Activated CD8-positive, alpha-beta T cell treated with anti-CD3 and anti-CD28 coated beads, Interleukin-2, amount 10 ng/mL, durations not matched to agents 7 days and 5 days (primary cell): ENCODE measurements around the gene HIVEP3. TPM values are rescaled to one million over a fixed set of nuclear protein-coding genes. Genes with fewer than 3 reads are reported as not detected.

Experiments used
- ATAC-seq: fragments of 150-1000 bp; cut with Tn5 transposase; one replicate; pipeline ENCODE4 v1.10.0; 2021; ENCODE audit warnings: moderate library complexity
- CTCF ChIA-PET: fragments of 350-600 bp; sonication (Branson Sonifier 250); formaldehyde crosslinking; loops from one replicate; lab custom pipeline; 2021; ENCODE audit warnings: antibody characterized with exemption; lab: Charles Lee
- POLR2A ChIA-PET: fragments of 350-600 bp; sonication (Branson Sonifier 250); formaldehyde crosslinking; loops from one replicate; lab custom pipeline; 2021; ENCODE audit warnings: antibody characterized with exemption; lab: Charles Lee
- DNase-seq: peaks from one replicate; pipeline ENCODE4 v3.0.0-alpha.2; 2020
- H3K27ac Mint-ChIP-seq: one replicate; pipeline ENCODE4 v1.8.0; 2021; ENCODE audit warnings: mild to moderate bottlenecking, mixed read lengths
- H3K27me3 Mint-ChIP-seq: one replicate; pipeline ENCODE4 v1.8.0; 2021; ENCODE audit warnings: low read depth, mixed read lengths
- H3K36me3 Mint-ChIP-seq: one replicate; pipeline ENCODE4 v1.8.0; 2021; ENCODE audit warnings: low read depth, mixed read lengths
- H3K4me1 Mint-ChIP-seq: one replicate; pipeline ENCODE4 v1.8.0; 2021; ENCODE audit warnings: low read depth, mixed read lengths
- H3K4me3 Mint-ChIP-seq: one replicate; pipeline ENCODE4 v1.8.0; 2021; ENCODE audit warnings: mild to moderate bottlenecking, mixed read lengths
- H3K9me3 Mint-ChIP-seq: one replicate; pipeline ENCODE4 v1.8.0; 2022; ENCODE audit warnings: mixed read lengths; ENCODE audit not compliant: insufficient read depth
- total RNA-seq, 2 experiments: library from RNA; stranded (reverse); gene quantifications; one replicate each; pipeline ENCODE4 v1.2.3, GENCODE V29; 2021

HIVEP3 gene
- total RNA-seq, 2 experiments from 2014 or later = 10.8 to 11.8 TPM

DNA sequence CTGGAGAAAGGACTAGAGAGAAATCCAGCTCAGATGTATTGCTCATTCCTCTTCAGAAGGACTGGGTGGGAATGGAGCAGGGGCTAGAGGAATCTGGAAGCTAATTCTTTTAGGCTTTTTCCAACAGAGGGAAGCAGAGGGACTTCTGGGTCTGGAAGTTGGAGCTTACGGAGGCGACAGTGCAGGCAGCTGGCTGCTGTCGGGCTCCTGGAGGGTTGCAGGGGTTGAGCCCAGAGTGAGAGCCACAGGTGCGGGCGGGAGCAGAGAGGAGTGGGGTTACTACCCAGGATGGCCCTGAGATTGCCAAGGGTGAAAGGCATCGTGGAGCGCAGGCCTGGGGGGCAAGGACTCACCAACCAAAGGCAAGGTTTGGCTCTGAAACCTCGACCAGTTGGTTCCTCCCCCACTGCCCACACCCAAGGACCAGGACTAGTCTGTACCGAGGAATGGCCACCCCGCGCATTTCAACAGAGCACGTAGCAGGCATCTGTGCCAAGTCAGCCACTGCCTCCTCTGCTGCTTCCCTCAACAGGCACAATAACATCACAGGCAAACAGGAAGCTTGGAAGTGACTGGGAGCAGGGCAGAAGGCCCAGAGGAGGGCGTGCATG lies 411.5 kb downstream of the HIVEP3 start:
- ChIA-PET CTCF (interaction anchor here (1.5 kb wide), 1 partner anchor 15 kb away, joined by 6 read pairs; no protein-coding TSS in a partner anchor), POLR2A (interaction anchor here (0.6 kb wide), 1 partner anchor 353 kb away, joined by 3 read pairs; no protein-coding TSS in a partner anchor)
- Mint-ChIP-seq H3K36me3 (peaks cover 2% of the 10 kb centered on the region), H3K4me3 (no peak overlapping the region), H3K27ac (no peak overlapping the region), H3K4me1 (no peaks in the 10 kb centered on the region), H3K27me3 (no peaks in the 10 kb centered on the region), H3K9me3 (no peaks in the 10 kb centered on the region)
- ATAC-seq = no peak
- DNase-seq = no peak

DNA sequence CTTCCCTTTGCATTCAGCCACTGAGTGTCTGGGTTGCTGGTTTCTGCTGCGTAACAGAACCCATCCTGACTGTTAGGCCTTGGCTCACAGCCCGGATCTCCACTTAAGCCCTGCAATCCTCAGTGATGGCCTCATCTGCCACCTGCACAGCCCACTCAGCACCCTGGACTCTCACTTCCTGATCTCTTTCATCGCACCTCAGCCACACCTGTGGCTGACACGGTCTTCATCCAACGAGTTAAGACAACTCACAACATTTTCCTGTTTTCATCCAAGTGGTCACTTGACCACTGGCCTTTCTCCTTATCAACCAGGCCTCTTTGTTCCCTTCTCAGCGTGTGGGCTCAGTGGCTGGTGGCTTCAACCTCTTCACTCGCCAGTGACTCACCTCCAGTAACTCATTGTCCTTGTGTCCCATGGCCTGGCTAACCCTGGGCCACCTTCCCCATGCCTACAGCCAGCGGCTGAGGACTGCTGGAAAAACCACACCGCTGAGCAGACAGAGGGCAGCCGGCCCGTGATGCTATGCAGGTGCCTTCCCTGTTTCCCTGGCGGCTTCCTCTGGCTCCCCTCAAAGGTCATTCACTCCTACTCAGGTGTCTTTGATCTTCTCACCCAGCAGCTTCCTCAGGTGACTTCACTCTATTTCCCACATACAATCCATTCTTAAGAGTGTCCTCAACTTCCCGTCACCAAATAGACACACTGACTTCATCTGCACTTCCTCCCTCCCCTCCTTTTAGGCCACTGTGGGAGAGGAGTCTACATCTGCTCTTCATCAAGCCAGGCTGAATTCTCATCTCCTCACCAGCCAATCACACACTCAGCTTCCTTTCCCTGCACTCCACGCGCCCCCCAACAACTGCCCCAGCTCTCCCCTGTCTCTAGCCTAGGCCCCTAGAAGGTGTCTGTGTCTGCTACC lies 414.3 kb downstream of the HIVEP3 start:
- Mint-ChIP-seq H3K36me3 (no peaks in the 10 kb centered on the region), H3K4me1 (no peaks in the 10 kb centered on the region), H3K9me3 (no peaks in the 10 kb centered on the region), H3K4me3 (no peak overlapping the region), H3K27me3 (no peaks in the 10 kb centered on the region), H3K27ac (no peak overlapping the region)
- POLR2A ChIA-PET = no interaction called here
- ATAC-seq = no peak
- DNase-seq = no peak
- CTCF ChIA-PET = no interaction called here

DNA sequence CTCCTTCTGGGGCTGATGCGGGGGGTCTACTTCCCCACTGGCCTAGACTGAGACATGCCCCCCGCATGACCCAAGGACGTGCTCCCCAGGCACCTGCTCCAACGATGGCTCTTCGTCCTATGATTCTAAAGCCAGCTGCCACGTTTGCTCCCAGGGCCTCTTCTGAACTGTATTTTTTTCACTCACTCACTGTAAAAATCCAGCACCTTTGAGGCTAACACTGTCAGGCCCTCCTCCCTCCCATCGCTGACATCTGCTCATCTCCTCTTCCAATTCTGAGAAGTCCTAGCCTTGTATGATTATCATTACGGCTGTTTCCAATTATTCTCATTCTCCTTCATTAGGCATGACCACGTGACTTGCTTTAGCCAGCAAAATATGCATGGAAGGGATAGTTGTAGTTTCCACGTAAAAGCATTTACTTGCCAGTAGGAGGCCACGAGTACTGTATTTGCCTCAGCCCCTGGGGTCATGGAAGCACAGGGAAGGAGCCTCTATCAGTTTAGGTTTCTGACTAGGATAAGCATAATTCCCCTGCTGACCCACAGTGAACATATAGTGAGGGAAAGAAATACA lies 415.1 kb downstream of the HIVEP3 start:
- H3K27me3 Mint-ChIP-seq = no peaks in the 10 kb centered on the region
- POLR2A ChIA-PET = no interaction called here
- no peak overlapping the region for H3K4me3 Mint-ChIP-seq
- no peak for DNase-seq
- no peaks in the 10 kb centered on the region for H3K4me1 Mint-ChIP-seq
- ATAC-seq = no peak
- H3K9me3 Mint-ChIP-seq = no peaks in the 10 kb centered on the region
- H3K27ac Mint-ChIP-seq = no peak overlapping the region
- CTCF ChIA-PET = interaction anchor here (1.2 kb wide), 1 partner anchor 12 kb away, joined by 3 read pairs; no protein-coding TSS in a partner anchor
- H3K36me3 Mint-ChIP-seq = no peaks in the 10 kb centered on the region

DNA sequence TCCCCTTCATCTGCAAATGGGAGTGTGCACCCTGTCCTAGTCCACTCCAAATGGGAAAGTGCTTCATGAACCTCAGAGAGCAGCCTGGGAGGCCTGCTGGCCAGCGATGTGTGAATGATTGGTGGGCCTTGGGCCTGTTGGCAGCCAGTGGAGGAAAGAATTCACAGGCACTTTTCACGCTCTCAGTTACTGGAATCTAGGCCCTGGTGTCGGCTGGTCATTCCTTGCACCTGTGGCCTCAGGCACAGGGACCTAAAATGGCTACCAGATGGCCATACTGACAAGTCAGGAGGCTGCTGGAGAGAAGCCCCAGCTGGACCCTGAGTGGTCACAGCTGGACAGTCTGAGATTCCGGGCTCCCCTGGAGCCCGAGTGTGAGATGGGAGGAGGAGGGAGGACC lies 415.8 kb downstream of the HIVEP3 start:
- H3K4me3 Mint-ChIP-seq = no peak overlapping the region
- no peak for DNase-seq
- CTCF ChIA-PET = interaction anchor here (1.2 kb wide), 1 partner anchor 11 kb away, joined by 3 read pairs; no protein-coding TSS in a partner anchor
- POLR2A ChIA-PET = no interaction called here
- ATAC-seq = no peak
- no peaks in the 10 kb centered on the region for H3K4me1 Mint-ChIP-seq
- H3K9me3 Mint-ChIP-seq = no peaks in the 10 kb centered on the region
- H3K36me3 Mint-ChIP-seq = no peaks in the 10 kb centered on the region
- H3K27me3 Mint-ChIP-seq = peaks cover 3% of the 10 kb centered on the region
- no peak overlapping the region for H3K27ac Mint-ChIP-seq

DNA sequence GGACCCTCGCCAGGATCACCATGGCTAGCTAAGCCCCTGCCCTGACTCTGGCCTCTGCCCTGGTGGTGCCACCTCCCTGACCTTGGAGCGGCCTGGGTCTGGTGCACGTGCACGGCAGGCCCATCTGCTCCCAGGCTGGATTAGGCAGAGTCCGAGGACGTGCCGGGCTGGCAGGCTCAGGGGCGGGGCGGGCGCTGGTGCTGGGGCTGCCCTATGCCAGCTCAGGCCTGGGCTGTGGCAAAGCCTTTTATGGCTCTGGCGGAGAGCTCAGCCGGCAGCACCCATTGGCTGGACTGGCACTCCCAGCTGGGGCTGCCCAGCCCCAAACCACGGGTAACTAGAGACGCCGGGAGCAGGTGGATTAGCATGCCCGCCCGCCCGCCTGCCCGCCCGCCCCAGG lies 417.1 kb downstream of the HIVEP3 start:
- no peaks in the 10 kb centered on the region for H3K9me3 Mint-ChIP-seq
- H3K36me3 Mint-ChIP-seq = no peaks in the 10 kb centered on the region
- H3K4me1 Mint-ChIP-seq = no peaks in the 10 kb centered on the region
- H3K4me3 Mint-ChIP-seq = no peak overlapping the region
- H3K27me3 Mint-ChIP-seq = peaks cover 10% of the 10 kb centered on the region
- ChIA-PET CTCF (interaction anchor here (1.9 kb wide), 1 partner anchor 9 kb away, joined by 7 read pairs; no protein-coding TSS in a partner anchor), POLR2A (no interaction called here)
- ATAC-seq (no peak), DNase-seq (no peak)
- no peak overlapping the region for H3K27ac Mint-ChIP-seq

DNA sequence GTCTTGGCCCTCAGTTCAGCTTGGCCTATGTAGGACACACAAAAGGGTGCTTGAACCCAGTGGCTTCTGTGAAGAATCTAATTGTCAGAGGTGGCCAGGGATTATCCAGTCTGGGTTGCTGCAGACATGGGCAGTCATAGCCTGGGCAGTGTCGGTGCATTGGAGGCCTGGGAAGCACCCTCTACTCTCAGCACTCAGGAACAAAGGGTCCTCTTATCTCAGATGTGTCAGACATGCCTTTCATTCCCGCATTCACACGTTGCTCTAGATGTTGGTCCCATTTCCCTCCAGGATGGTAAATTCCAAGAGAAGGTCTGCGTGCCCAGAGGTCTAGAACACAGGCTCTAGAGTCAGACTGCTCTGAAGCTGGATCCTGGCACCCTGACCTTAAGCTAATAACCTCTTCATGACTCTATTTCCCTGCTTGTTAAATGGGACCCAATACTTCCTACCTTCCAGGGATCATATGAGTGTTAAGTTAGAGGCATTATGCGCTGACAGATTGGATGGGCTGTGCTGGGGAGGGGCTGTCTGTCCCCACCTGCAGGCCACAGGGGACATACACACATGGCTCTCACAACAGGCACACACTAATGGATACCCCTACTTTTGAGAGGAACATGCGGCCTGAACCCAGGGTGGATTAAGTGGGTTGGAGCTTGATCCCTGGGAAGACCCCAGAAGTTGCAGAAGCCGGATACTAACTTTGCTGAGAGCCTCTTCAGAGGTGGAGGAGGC lies 417.8 kb downstream of the HIVEP3 start:
- H3K27me3 Mint-ChIP-seq = peaks cover 10% of the 10 kb centered on the region
- CTCF ChIA-PET = interaction anchor here (1.9 kb wide), 1 partner anchor 8 kb away, joined by 7 read pairs; no protein-coding TSS in a partner anchor
- no peak for DNase-seq
- no peaks in the 10 kb centered on the region for H3K4me1 Mint-ChIP-seq
- no peaks in the 10 kb centered on the region for H3K36me3 Mint-ChIP-seq
- H3K4me3 Mint-ChIP-seq = no peak overlapping the region
- POLR2A ChIA-PET = no interaction called here
- H3K9me3 Mint-ChIP-seq = no peaks in the 10 kb centered on the region
- H3K27ac Mint-ChIP-seq = no peak overlapping the region
- no peak for ATAC-seq

DNA sequence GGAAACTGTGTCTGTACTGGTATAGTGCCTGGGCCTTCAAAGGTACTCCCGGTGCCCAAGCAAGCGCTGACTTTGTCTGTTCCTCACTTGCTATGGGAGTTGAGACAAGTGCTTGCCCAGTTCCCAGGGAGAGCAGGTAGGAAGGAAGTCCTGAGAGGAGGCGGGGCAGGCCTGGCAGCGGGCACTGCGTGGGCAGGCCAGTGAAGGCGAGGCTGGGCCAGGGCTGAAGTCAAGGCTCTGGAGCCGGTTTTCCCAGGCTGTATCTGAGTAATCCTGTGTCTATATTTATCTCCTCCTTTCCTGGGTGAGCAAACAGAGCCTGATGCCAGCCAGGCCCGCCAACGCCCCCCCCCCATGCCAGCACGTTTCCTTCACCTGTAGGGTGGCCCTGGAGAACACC lies 418.3 kb downstream of the HIVEP3 start:
- POLR2A ChIA-PET = no interaction called here

DNA sequence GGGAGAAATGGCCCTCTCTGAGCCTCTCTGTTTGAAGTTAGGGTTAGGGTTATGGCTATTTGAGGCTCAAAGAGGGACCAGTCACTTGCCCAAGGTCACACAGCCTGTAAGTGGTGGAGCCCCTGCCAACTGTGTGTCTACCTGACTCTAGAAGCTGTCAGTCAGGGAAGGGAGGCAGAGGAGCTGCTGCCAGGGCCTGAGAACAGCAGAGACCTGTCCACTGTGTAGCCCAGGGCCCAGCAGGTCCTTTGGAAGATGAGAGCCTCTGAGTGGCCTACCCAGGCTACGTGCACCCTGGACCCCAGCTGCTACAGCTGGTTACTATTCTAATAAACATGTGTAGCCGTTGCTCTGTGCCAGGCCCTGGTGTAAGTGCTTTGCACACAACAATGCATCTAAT lies 419.1 kb downstream of the HIVEP3 start:
- no peaks in the 10 kb centered on the region for H3K36me3 Mint-ChIP-seq
- peaks cover 17% of the 10 kb centered on the region for H3K27me3 Mint-ChIP-seq
- ATAC-seq (no peak), DNase-seq (no peak)
- ChIA-PET POLR2A (no interaction called here), CTCF (no interaction called here)
- no peaks in the 10 kb centered on the region for H3K9me3 Mint-ChIP-seq
- H3K27ac Mint-ChIP-seq = no peak overlapping the region
- peaks cover 5% of the 10 kb centered on the region for H3K4me1 Mint-ChIP-seq
- H3K4me3 Mint-ChIP-seq = no peak overlapping the region

More for the DNA sequence above, 418.3 kb downstream of the HIVEP3 start:
- CTCF ChIA-PET = interaction anchor here (1.9 kb wide), 1 partner anchor 8 kb away, joined by 7 read pairs; no protein-coding TSS in a partner anchor
- Mint-ChIP-seq H3K36me3 (no peaks in the 10 kb centered on the region), H3K27me3 (peaks cover 15% of the 10 kb centered on the region), H3K27ac (no peak overlapping the region), H3K9me3 (no peaks in the 10 kb centered on the region), H3K4me3 (no peak overlapping the region), H3K4me1 (peaks cover 5% of the 10 kb centered on the region)
- DNase-seq (no peak), ATAC-seq (no peak)

DNA sequence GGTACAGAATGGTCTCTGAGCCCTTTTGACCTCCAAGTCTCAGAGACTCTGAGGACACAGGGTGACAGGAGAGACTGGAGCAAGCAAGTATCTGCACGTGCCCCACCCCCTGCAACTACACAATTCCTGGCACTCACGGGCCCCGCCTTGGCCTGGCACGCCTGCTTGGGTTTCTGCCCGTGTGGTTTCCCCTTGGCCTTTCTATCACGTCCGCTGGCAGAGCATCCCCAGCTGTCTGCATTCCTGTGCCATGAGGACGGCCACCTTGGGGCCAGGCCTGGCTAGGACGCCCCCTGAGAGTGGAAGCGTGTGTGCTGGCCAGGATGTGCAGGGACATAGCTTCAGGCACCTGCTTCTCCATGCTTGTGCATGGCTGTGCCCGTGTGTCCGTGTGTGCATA lies 419.9 kb downstream of the HIVEP3 start:
- DNase-seq (no peak), ATAC-seq (no peak)
- POLR2A ChIA-PET = no interaction called here
- no peak overlapping the region for H3K27ac Mint-ChIP-seq
- H3K4me1 Mint-ChIP-seq = peaks cover 5% of the 10 kb centered on the region
- no peaks in the 10 kb centered on the region for H3K36me3 Mint-ChIP-seq
- CTCF ChIA-PET = interaction anchor here (0.5 kb wide), 1 partner anchor 377 kb away, joined by 3 read pairs; no protein-coding TSS in a partner anchor
- peaks cover 17% of the 10 kb centered on the region for H3K27me3 Mint-ChIP-seq
- H3K9me3 Mint-ChIP-seq = no peaks in the 10 kb centered on the region
- H3K4me3 Mint-ChIP-seq = no peak overlapping the region

DNA sequence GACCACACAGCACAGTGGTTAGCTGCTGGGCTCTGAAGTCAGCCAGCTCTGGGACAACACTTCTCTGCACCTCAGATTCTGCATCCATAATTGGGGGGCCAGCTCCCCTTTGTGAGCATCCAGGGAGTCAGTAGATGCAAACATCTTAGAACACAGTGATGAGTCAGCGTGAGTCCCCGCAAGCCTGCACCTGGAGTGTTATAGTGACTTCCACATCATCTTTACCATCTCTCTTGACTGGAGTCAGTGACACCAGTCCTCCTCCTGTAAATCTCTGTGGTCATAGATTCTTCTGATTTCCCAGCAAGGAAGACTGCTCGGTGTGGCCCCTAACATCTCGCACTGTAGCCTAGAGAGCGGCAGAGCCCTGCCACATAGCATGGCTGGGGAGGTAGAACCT lies 420.3 kb downstream of the HIVEP3 start:
- CTCF ChIA-PET = no interaction called here

DNA sequence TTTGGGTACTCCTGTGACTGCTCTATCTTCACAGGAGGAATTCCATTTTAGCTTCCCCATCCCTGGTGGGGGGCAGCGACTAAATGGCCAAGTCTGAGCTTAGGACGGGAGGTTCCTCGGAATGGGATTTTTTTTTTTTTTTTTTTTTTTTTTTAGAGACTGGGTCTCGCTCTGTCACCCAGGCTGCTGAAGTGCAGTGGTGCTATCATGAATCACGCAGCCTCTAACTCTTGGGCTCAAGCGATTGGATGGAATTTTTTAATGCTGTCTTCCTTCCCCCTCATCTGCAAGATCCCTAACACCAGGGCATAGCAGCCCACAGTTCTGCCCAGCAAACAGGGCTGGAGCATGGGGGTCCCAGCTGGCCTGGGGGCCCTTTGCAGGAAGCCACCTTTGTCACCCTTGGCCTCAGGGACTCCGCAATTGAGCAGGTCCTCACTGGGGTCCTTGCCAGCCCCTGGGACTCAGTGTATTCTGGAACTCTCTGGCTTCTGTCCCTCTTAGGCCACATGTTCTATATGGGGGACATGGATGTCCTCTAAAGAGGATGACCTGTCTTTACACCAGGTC lies 421.2 kb downstream of the HIVEP3 start:
- Mint-ChIP-seq H3K4me3 (no peak overlapping the region), H3K27ac (no peak overlapping the region), H3K27me3 (peaks cover 17% of the 10 kb centered on the region), H3K9me3 (no peaks in the 10 kb centered on the region), H3K4me1 (peaks cover 5% of the 10 kb centered on the region), H3K36me3 (no peaks in the 10 kb centered on the region)
- ChIA-PET POLR2A (no interaction called here), CTCF (interaction anchor here (1.4 to 1.7 kb wide), 2 partner anchors 14 to 16 kb away, joined by 3 read pairs; partner anchors contain the start of gene EDN2)
- DNase-seq (no peak), ATAC-seq (no peak)

More for the DNA sequence above, 420.3 kb downstream of the HIVEP3 start:
- no peak overlapping the region for H3K27ac Mint-ChIP-seq
- DNase-seq (no peak), ATAC-seq (no peak)
- peaks cover 17% of the 10 kb centered on the region for H3K27me3 Mint-ChIP-seq
- peaks cover 5% of the 10 kb centered on the region for H3K4me1 Mint-ChIP-seq
- H3K4me3 Mint-ChIP-seq = no peak overlapping the region
- no peaks in the 10 kb centered on the region for H3K9me3 Mint-ChIP-seq
- POLR2A ChIA-PET = no interaction called here
- no peaks in the 10 kb centered on the region for H3K36me3 Mint-ChIP-seq
